ENCODE results near the gene ENTREP3.

GRCh38 chr1:155294520-155295182 lies 39.4 kb upstream of the ENTREP3 start:
- TF ChIP-seq CTCF (IDR thresholded peaks at IDR 0.05): no peak
- no peak for TF ChIP-seq POLR2A (IDR thresholded peaks at IDR 0.05)

Measured in heart left ventricle (tissue), 13 donors.